G401.6 (cell line): ENCODE data around the gene BAIAP2.
A peak's percentile ranks its signal among the peaks of the same experiment; 100 is the strongest.

Experiments used
- FAIRE-seq: peaks from 2 replicates; lab custom pipeline; 2012; peaks lifted over from hg19 to GRCh38; lab: Jason Lieb, UNC

The BAIAP2 gene

GRCh38 chr17:81037026-81037797, 2.3 kb downstream of the BAIAP2 start:
- FAIRE-seq, result no peak

GRCh38 chr17:81037798-81038733, 3.1 kb downstream of the BAIAP2 start:
- no peak for FAIRE-seq

- FAIRE-seq, result no peak
Observed at GRCh38 chr17:81039096-81039495, 4.1 kb downstream of the BAIAP2 start.

GRCh38 chr17:81039854-81040758, 5.2 kb downstream of the BAIAP2 start:
- FAIRE-seq, result no peak

GRCh38 chr17:81040791-81041337, 5.9 kb downstream of the BAIAP2 start:
- FAIRE-seq, result no peak

- FAIRE-seq, result no peak
Observed at GRCh38 chr17:81042606-81043005, 7.7 kb downstream of the BAIAP2 start.

- no peak for FAIRE-seq
Observed at GRCh38 chr17:81043319-81043724, 8.4 kb downstream of the BAIAP2 start.

GRCh38 chr17:81043725-81044427, 8.9 kb downstream of the BAIAP2 start:
- peak; percentile 97 for FAIRE-seq

GRCh38 chr17:81044428-81044763, 9.4 kb downstream of the BAIAP2 start:
- no peak for FAIRE-seq

GRCh38 chr17:81044764-81045589, 10.0 kb downstream of the BAIAP2 start:
- FAIRE-seq, result no peak

GRCh38 chr17:81045590-81046095, 10.7 kb downstream of the BAIAP2 start:
- no peak for FAIRE-seq

- no peak for FAIRE-seq
Observed at GRCh38 chr17:81046132-81046769, 11.3 kb downstream of the BAIAP2 start.

GRCh38 chr17:81046770-81047359, 11.9 kb downstream of the BAIAP2 start:
- no peak for FAIRE-seq

- no peak for FAIRE-seq
Observed at GRCh38 chr17:81048827-81049371, 13.9 kb downstream of the BAIAP2 start.

- FAIRE-seq, result no peak
Observed at GRCh38 chr17:81049372-81049911, 14.5 kb downstream of the BAIAP2 start.

GRCh38 chr17:81049973-81050551, 15.1 kb downstream of the BAIAP2 start:
- no peak for FAIRE-seq

GRCh38 chr17:81050645-81051625, 16.0 kb downstream of the BAIAP2 start:
- FAIRE-seq, result no peak
